Measurements from ENCODE around the gene CD74.

DNA sequence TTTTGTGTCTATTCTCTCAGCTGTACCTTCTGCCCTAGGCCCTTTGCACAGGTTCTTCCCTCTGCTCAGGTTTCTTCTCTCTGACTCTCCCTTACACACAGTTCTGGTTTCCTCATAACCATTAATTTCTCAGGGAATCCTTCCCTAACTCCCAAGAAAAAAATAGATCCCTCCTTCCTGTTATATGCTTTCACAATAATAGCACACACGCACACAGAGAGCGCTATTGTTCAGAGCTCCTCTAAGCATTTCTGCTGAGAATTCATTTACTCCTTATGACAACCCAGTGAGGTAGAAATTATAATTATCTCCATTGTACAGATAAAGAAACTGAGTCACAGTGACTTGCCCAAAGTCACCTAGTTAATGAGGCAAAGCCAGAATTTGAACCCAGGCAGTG is 56.9 kb downstream of the CD74 start:
- TF ChIP-seq POLR2A (IDR thresholded peaks at IDR 0.05) = no peak
- TF ChIP-seq, protein P1, sequence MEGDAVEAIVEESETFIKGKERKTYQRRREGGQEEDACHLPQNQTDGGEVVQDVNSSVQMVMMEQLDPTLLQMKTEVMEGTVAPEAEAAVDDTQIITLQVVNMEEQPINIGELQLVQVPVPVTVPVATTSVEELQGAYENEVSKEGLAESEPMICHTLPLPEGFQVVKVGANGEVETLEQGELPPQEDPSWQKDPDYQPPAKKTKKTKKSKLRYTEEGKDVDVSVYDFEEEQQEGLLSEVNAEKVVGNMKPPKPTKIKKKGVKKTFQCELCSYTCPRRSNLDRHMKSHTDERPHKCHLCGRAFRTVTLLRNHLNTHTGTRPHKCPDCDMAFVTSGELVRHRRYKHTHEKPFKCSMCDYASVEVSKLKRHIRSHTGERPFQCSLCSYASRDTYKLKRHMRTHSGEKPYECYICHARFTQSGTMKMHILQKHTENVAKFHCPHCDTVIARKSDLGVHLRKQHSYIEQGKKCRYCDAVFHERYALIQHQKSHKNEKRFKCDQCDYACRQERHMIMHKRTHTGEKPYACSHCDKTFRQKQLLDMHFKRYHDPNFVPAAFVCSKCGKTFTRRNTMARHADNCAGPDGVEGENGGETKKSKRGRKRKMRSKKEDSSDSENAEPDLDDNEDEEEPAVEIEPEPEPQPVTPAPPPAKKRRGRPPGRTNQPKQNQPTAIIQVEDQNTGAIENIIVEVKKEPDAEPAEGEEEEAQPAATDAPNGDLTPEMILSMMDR (IDR thresholded peaks at IDR 0.05) = no peak

Data from prostate gland (tissue), 2 donors.